Osteoblast (primary cell): ENCODE measurements around the gene GYS2. TPM values are rescaled to one million over a fixed set of nuclear protein-coding genes. Genes with fewer than 3 reads are reported as not detected.

Experiments
- DNase-seq: peaks from one replicate; pipeline ENCODE4 v3.0.0; 2011; ENCODE audit warnings: low spot score, mixed read lengths; ENCODE audit not compliant: insufficient read length; ENCODE audit errors: missing footprints
- H2AFZ ChIP-seq: 2 replicates; pipeline ENCODE4 v1.6.0; 2011; ENCODE audit warnings: mild to moderate bottlenecking, low read length
- H3K27ac ChIP-seq: 2 replicates; pipeline ENCODE4 v1.5.1; 2011; ENCODE audit warnings: mild to moderate bottlenecking, low read depth, low read length, moderate library complexity
- H3K27me3 ChIP-seq: 2 replicates; pipeline ENCODE4 v1.6.0; 2012; ENCODE audit warnings: mild to moderate bottlenecking, control low read depth, inconsistent platforms, low read length, moderate library complexity; ENCODE audit not compliant: insufficient read depth
- H3K36me3 ChIP-seq: 2 replicates; pipeline ENCODE4 v1.5.1; 2011; ENCODE audit warnings: mild to moderate bottlenecking, low read length, control low read depth, moderate library complexity; ENCODE audit not compliant: insufficient read depth
- H3K4me1 ChIP-seq: 2 replicates; pipeline ENCODE4 v1.5.1; 2011; ENCODE audit warnings: mild to moderate bottlenecking, low read length, control low read depth, moderate library complexity; ENCODE audit not compliant: insufficient read depth
- H3K4me2 ChIP-seq: 2 replicates; pipeline ENCODE4 v1.6.0; 2011; ENCODE audit warnings: mild to moderate bottlenecking, low read length; ENCODE audit not compliant: insufficient read depth
- H3K4me3 ChIP-seq: fragments of 200-600 bp; sonication (generic); 3 replicates; pipeline ENCODE4 v1.5.1; 2012; ENCODE audit warnings: mild to moderate bottlenecking, low read length, inconsistent platforms; ENCODE audit not compliant: insufficient read depth
- H3K79me2 ChIP-seq: 2 replicates; pipeline ENCODE4 v1.6.0; 2012; ENCODE audit warnings: mild to moderate bottlenecking, low read length, control low read depth, inconsistent platforms; ENCODE audit not compliant: insufficient read depth
- H3K9me3 ChIP-seq: 2 replicates; pipeline ENCODE4 v1.5.1; 2011; ENCODE audit warnings: low read depth, low read length, control low read depth
- H4K20me1 ChIP-seq: 2 replicates; pipeline ENCODE4 v1.6.0; 2012; ENCODE audit warnings: mild to moderate bottlenecking, low read length, control low read depth; ENCODE audit not compliant: insufficient read depth
- total RNA-seq: library from RNA; depleted of rRNA; stranded (reverse); fragments of >200 nt; gene quantifications from 2 replicates; pipeline ENCODE4 v1.2.3, GENCODE V29; 2012
- TF ChIP-seq, protein P1 (sequence below): IDR thresholded peaks from 2 replicates; pipeline ENCODE4 v1.5.1; 2011; ENCODE audit warnings: mild to moderate bottlenecking, low read depth, low read length, moderate library complexity; ENCODE audit errors: extremely low read depth

GYS2 gene
- total RNA-seq, 1 donor: not detected

- no peak overlapping the region for H3K4me3 ChIP-seq
- peaks cover 8% of the 10 kb centered on the region for H3K79me2 ChIP-seq
- no peaks in the 10 kb centered on the region for H3K27me3 ChIP-seq
- no peaks in the 10 kb centered on the region for H3K9me3 ChIP-seq
- no peaks in the 10 kb centered on the region for H3K4me1 ChIP-seq
- H4K20me1 ChIP-seq: peaks cover 6% of the 10 kb centered on the region
- TF ChIP-seq, protein P1, sequence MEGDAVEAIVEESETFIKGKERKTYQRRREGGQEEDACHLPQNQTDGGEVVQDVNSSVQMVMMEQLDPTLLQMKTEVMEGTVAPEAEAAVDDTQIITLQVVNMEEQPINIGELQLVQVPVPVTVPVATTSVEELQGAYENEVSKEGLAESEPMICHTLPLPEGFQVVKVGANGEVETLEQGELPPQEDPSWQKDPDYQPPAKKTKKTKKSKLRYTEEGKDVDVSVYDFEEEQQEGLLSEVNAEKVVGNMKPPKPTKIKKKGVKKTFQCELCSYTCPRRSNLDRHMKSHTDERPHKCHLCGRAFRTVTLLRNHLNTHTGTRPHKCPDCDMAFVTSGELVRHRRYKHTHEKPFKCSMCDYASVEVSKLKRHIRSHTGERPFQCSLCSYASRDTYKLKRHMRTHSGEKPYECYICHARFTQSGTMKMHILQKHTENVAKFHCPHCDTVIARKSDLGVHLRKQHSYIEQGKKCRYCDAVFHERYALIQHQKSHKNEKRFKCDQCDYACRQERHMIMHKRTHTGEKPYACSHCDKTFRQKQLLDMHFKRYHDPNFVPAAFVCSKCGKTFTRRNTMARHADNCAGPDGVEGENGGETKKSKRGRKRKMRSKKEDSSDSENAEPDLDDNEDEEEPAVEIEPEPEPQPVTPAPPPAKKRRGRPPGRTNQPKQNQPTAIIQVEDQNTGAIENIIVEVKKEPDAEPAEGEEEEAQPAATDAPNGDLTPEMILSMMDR: no peak
- no peak for DNase-seq
- no peak overlapping the region for H3K4me2 ChIP-seq
- H2AFZ ChIP-seq: no peak overlapping the region
- peaks cover 57% of the 10 kb centered on the region for H3K36me3 ChIP-seq
- no peak overlapping the region for H3K27ac ChIP-seq
Observed at GRCh38 chr12:21516281-21516680, 88.4 kb downstream of the GYS2 start.

- peaks cover 7% of the 10 kb centered on the region for H3K4me1 ChIP-seq
- peaks cover 70% of the 10 kb centered on the region for H3K79me2 ChIP-seq
- H3K27me3 ChIP-seq: no peaks in the 10 kb centered on the region
- TF ChIP-seq, protein P1: no peak
- H2AFZ ChIP-seq: no peak overlapping the region
- no peak overlapping the region for H3K4me2 ChIP-seq
- no peak for DNase-seq
- no peak overlapping the region for H3K27ac ChIP-seq
- peaks cover 46% of the 10 kb centered on the region for H3K36me3 ChIP-seq
- H4K20me1 ChIP-seq: peaks cover 54% of the 10 kb centered on the region
- no peaks in the 10 kb centered on the region for H3K9me3 ChIP-seq
- H3K4me3 ChIP-seq: no peak overlapping the region
Observed at GRCh38 chr12:21509768-21510167, 94.9 kb downstream of the GYS2 start.

GRCh38 chr12:21507849-21508248 lies 96.8 kb downstream of the GYS2 start:
- DNase-seq: peak; percentile 55
- no peak overlapping the region for H3K4me3 ChIP-seq
- H4K20me1 ChIP-seq: peaks cover 66% of the 10 kb centered on the region
- peaks cover 17% of the 10 kb centered on the region for H3K4me1 ChIP-seq
- no peak overlapping the region for H2AFZ ChIP-seq
- H3K27me3 ChIP-seq: no peaks in the 10 kb centered on the region
- H3K79me2 ChIP-seq: peaks cover 86% of the 10 kb centered on the region
- TF ChIP-seq, protein P1: no peak
- H3K36me3 ChIP-seq: peaks cover 27% of the 10 kb centered on the region
- H3K9me3 ChIP-seq: no peaks in the 10 kb centered on the region
- H3K27ac ChIP-seq: no peak overlapping the region
- no peak overlapping the region for H3K4me2 ChIP-seq

DNA sequence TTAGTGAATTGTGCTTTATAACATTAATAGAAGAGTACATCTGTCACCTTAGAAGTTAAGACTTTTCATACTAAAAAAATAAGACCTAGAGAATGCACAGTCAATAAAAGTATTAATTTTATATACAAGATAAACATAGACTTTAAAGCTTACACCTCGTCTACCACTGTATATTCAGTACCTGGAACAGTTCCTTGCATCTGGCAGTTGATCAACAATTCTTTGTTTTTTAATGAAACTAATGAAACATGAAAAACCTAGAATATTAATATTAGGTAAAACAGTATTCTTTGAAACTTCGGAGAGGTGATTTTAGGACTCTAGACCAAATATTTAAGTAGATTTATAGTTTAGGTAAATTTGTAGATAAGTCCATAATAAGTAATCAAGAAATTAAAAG lies 98.8 kb downstream of the GYS2 start:
- peaks cover 71% of the 10 kb centered on the region for H4K20me1 ChIP-seq
- no peak overlapping the region for H3K4me2 ChIP-seq
- H3K79me2 ChIP-seq: peaks cover 93% of the 10 kb centered on the region
- H3K9me3 ChIP-seq: no peaks in the 10 kb centered on the region
- no peak overlapping the region for H3K27ac ChIP-seq
- DNase-seq: no peak
- peaks cover 15% of the 10 kb centered on the region for H3K36me3 ChIP-seq
- H2AFZ ChIP-seq: no peak overlapping the region
- H3K4me3 ChIP-seq: no peak overlapping the region
- TF ChIP-seq, protein P1: no peak
- H3K4me1 ChIP-seq: peaks cover 22% of the 10 kb centered on the region
- H3K27me3 ChIP-seq: no peaks in the 10 kb centered on the region
